MM.1S (cell line): Measurements from ENCODE around the gene IFI6.

ENCODE experiments used
- DNase-seq: peaks from one replicate; pipeline ENCODE4 v3.0.0-alpha.2; 2015
- H2AFZ ChIP-seq: fragments of 300-600 bp; sonication (generic); 2 replicates; pipeline ENCODE4 v1.6.0; 2016; ENCODE audit warnings: antibody characterized with exemption, low read length
- H3F3A ChIP-seq: fragments of 300-600 bp; sonication (generic); 2 replicates; pipeline ENCODE4 v1.6.1; 2016; ENCODE audit warnings: mild to moderate bottlenecking, antibody characterized with exemption, low read length, moderate library complexity, mixed read lengths; ENCODE audit not compliant: insufficient read depth
- H3K27ac ChIP-seq: fragments of 300-600 bp; sonication (generic); 2 replicates; pipeline ENCODE4 v1.5.1; 2016; ENCODE audit warnings: mild to moderate bottlenecking, low read length
- H3K27me3 ChIP-seq: fragments of 300-600 bp; sonication (generic); replicated peaks from 2 replicates; pipeline ENCODE4 v1.6.0; 2016; ENCODE audit warnings: low read length; ENCODE audit not compliant: insufficient read depth
- H3K36me3 ChIP-seq: fragments of 300-600 bp; sonication (generic); replicated peaks from 2 replicates; pipeline ENCODE4 v1.6.1; 2016; ENCODE audit warnings: mild to moderate bottlenecking, low read length, mixed read lengths; ENCODE audit not compliant: insufficient read depth
- H3K4me1 ChIP-seq: fragments of 300-600 bp; sonication (generic); 2 replicates; pipeline ENCODE4 v1.6.1; 2016; ENCODE audit warnings: low read length, mixed read lengths
- H3K4me2 ChIP-seq: fragments of 300-600 bp; sonication (generic); 2 replicates; pipeline ENCODE4 v1.6.0; 2016; ENCODE audit warnings: low read depth, low read length
- H3K4me3 ChIP-seq: fragments of 300-600 bp; sonication (generic); 2 replicates; pipeline ENCODE4 v1.5.1; 2016; ENCODE audit warnings: low read length, mixed read lengths
- H3K79me2 ChIP-seq: fragments of 300-600 bp; sonication (generic); 2 replicates; pipeline ENCODE4 v1.6.1; 2016; ENCODE audit warnings: mixed run types, low read length, mixed read lengths
- H3K9ac ChIP-seq: fragments of 300-600 bp; sonication (generic); 2 replicates; pipeline ENCODE4 v1.6.1; 2016; ENCODE audit warnings: low read length, mixed read lengths
- H3K9me2 ChIP-seq: fragments of 300-600 bp; sonication (generic); replicated peaks from 2 replicates; pipeline ENCODE4 v1.6.1; 2016; ENCODE audit warnings: mild to moderate bottlenecking, low read length, mixed read lengths; ENCODE audit not compliant: insufficient read depth
- H3K9me3 ChIP-seq: fragments of 300-600 bp; sonication (generic); replicated peaks from 2 replicates; pipeline ENCODE4 v1.6.1; 2016; ENCODE audit warnings: mild to moderate bottlenecking, low read length, mixed read lengths; ENCODE audit not compliant: insufficient read depth
- H4K20me1 ChIP-seq: fragments of 300-600 bp; sonication (generic); 2 replicates; pipeline ENCODE4 v1.6.1; 2016; ENCODE audit warnings: mild to moderate bottlenecking, low read length, moderate library complexity, mixed read lengths; ENCODE audit not compliant: insufficient read depth
- CTCF ChIP-seq: fragments of 300-600 bp; sonication (generic); IDR thresholded peaks from 2 replicates; pipeline ENCODE4 v1.5.1; 2016; ENCODE audit warnings: antibody characterized with exemption, low read length, mixed read lengths
- EZH2 ChIP-seq: fragments of 300-600 bp; sonication (generic); optimal IDR thresholded peaks from 2 replicates; pipeline ENCODE3; 2017; ENCODE audit warnings: low read depth, mild to moderate bottlenecking, antibody characterized with exemption, low read length, mixed read lengths
- EZH2phosphoT487 ChIP-seq: fragments of 300-600 bp; sonication (generic); IDR thresholded peaks from 2 replicates; pipeline ENCODE4 v1.6.1; 2018; ENCODE audit warnings: antibody characterized with exemption, low read length

Gene IFI6

GRCh38 chr1:27649306-27649635, 22.7 kb downstream of the IFI6 start:
- Histone ChIP-seq H4K20me1 (no peaks in the 10 kb centered on the region), H3K4me1 (no peaks in the 10 kb centered on the region), H3K27me3 (no peaks in the 10 kb centered on the region), H3K4me3 (no peak overlapping the region), H3K9me3 (no peaks in the 10 kb centered on the region), H3F3A (no peaks in the 10 kb centered on the region), H3K27ac (no peak overlapping the region), H3K9me2 (no peaks in the 10 kb centered on the region), H3K9ac (no peak overlapping the region), H3K36me3 (no peaks in the 10 kb centered on the region), H2AFZ (no peak overlapping the region), H3K79me2 (no peaks in the 10 kb centered on the region), H3K4me2 (no peak overlapping the region)
- TF ChIP-seq EZH2phosphoT487 = no peak
- no peak for TF ChIP-seq CTCF
- TF ChIP-seq EZH2 = no peak
- DNase-seq = no peak

- H2AFZ ChIP-seq = no peak overlapping the region
- no peaks in the 10 kb centered on the region for H3F3A ChIP-seq
- H3K9me2 ChIP-seq = no peaks in the 10 kb centered on the region
- no peaks in the 10 kb centered on the region for H3K9me3 ChIP-seq
- no peak overlapping the region for H3K27ac ChIP-seq
- H3K9ac ChIP-seq = no peak overlapping the region
- no peak for TF ChIP-seq EZH2
- H3K27me3 ChIP-seq = no peaks in the 10 kb centered on the region
- H3K79me2 ChIP-seq = no peaks in the 10 kb centered on the region
- H4K20me1 ChIP-seq = no peaks in the 10 kb centered on the region
- H3K4me3 ChIP-seq = no peak overlapping the region
- H3K36me3 ChIP-seq = no peaks in the 10 kb centered on the region
- H3K4me1 ChIP-seq = no peaks in the 10 kb centered on the region
- no peak overlapping the region for H3K4me2 ChIP-seq
- no peak for DNase-seq
Observed at GRCh38 chr1:27648602-27649305, 23.2 kb downstream of the IFI6 start.

GRCh38 chr1:27647328-27647727, 24.7 kb downstream of the IFI6 start:
- no peaks in the 10 kb centered on the region for H3F3A ChIP-seq
- no peaks in the 10 kb centered on the region for H3K36me3 ChIP-seq
- no peak overlapping the region for H3K27ac ChIP-seq
- H3K9me3 ChIP-seq = no peaks in the 10 kb centered on the region
- no peaks in the 10 kb centered on the region for H3K9me2 ChIP-seq
- no peaks in the 10 kb centered on the region for H4K20me1 ChIP-seq
- H3K9ac ChIP-seq = no peak overlapping the region
- H3K4me3 ChIP-seq = no peak overlapping the region
- no peaks in the 10 kb centered on the region for H3K4me1 ChIP-seq
- DNase-seq = no peak
- no peaks in the 10 kb centered on the region for H3K27me3 ChIP-seq
- H3K79me2 ChIP-seq = no peaks in the 10 kb centered on the region
- H2AFZ ChIP-seq = no peak overlapping the region
- TF ChIP-seq EZH2phosphoT487 (no peak), EZH2 (no peak), CTCF (no peak)
- H3K4me2 ChIP-seq = no peak overlapping the region

- no peak overlapping the region for H3K9ac ChIP-seq
- no peaks in the 10 kb centered on the region for H3K79me2 ChIP-seq
- H3K9me2 ChIP-seq = no peaks in the 10 kb centered on the region
- H3K27ac ChIP-seq = no peak overlapping the region
- TF ChIP-seq EZH2 = no peak
- TF ChIP-seq CTCF = no peak
- no peak for TF ChIP-seq EZH2phosphoT487
- no peaks in the 10 kb centered on the region for H3K36me3 ChIP-seq
- H3K9me3 ChIP-seq = no peaks in the 10 kb centered on the region
- no peaks in the 10 kb centered on the region for H3K4me1 ChIP-seq
- H3K4me3 ChIP-seq = no peak overlapping the region
- no peak overlapping the region for H3K4me2 ChIP-seq
- H3F3A ChIP-seq = no peaks in the 10 kb centered on the region
- no peaks in the 10 kb centered on the region for H4K20me1 ChIP-seq
- H3K27me3 ChIP-seq = no peaks in the 10 kb centered on the region
- DNase-seq = no peak
- no peak overlapping the region for H2AFZ ChIP-seq
Observed at GRCh38 chr1:27646676-27647075, 25.3 kb downstream of the IFI6 start.
